ENCODE measurements around the gene DQX1.

Gene DQX1

DNA sequence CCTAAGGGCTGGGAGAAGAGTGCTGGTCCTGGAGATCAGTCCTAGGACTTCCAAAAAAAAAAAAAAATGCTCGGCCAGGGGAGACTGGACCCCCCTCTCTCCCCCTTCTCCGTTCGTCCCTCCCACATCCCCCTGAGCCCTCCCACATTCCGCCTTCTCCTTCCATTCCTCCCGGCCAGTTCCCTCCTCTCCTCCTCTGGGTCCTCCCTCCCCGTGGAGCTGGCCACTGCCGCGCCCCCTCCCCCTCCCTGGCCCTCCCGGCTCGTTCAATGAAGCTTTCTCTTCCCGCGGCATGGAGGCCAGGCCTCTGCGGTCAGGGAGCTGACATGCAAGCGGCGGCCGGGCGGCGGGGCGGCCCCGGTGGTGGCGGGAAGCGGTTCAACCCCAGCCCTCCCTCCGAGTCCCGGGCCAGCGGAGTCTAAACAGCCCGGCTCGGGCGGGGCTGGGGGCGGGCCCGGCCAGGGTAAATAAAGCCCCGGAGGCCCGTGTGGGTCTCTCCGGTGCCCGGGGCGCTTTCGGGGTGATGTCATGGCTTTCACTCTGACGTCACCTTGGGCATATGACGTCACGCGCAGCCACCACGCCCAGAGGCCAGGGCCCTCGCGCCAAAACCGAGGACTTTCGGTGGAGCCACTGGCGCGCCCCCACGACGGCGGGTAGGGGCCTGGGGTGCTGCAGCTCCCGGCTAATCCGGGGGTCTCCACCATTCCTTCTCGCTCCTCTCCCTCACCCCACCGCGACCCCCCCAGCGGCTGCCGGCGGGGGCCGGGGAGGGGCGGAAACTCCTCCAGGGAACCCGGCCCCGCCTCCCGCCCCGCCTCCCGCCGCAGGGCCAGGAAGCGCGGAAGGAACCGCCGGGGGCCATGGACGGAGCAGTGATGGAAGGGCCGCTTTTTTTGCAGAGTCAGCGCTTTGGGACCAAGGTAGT lies 28.1 kb upstream of the DQX1 start, which contains the start of the genes DOK1 and LOXL3:
DOK1 (plus strand) TSS at position 829 of the 928 bp plus-strand sequence; CDS start at position 864, 35 bp downstream.
LOXL3 (minus strand) TSS at position 51 of the 928 bp plus-strand sequence. CDS start 1,308 bp downstream, outside the sequence.
- DNase-seq, result peak; percentile 79

DNA sequence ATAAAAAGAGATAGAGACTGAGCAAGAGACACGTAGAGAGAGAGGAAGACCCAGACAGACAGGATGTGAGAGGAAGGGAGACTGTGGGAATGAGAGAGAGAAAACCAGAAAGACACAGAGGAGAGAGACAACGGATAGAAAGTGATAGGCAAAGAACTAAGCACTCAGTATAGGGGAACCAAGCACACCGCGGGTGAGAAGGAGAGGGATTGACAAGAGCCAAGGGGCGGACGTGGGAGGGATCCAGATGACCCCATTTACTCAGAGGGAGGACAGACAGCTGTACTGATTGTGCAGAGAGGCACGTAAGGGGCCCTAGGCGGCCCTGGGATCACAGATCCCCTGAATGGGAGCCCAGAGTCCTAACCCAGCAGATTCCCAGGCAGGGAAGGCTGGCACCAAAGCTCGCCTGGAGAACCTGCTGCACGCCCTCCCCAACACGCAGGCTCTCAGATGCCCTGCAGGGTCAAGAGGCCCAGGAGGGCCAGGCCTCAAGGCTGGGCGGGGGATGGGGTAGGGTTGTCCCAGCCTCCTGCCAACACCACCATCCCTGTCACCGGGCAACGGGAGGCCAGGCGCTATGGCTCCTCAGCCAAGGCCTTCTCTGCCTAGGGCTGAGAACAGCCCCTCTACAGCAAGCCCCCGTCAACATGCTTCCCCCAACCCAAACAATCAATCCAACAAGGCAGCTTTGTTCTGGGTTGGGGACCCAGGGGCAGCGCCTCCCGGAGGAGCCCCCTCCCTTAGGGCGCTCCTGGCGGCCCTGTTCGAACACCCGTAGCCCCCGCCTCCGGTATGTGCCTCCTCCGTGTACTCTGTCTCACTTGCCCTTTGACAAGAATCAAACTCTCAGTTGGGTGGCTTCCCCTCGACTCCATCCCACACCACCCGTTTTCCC lies 27.1 kb upstream of the DQX1 start:
- DNase-seq, result no peak

DNA sequence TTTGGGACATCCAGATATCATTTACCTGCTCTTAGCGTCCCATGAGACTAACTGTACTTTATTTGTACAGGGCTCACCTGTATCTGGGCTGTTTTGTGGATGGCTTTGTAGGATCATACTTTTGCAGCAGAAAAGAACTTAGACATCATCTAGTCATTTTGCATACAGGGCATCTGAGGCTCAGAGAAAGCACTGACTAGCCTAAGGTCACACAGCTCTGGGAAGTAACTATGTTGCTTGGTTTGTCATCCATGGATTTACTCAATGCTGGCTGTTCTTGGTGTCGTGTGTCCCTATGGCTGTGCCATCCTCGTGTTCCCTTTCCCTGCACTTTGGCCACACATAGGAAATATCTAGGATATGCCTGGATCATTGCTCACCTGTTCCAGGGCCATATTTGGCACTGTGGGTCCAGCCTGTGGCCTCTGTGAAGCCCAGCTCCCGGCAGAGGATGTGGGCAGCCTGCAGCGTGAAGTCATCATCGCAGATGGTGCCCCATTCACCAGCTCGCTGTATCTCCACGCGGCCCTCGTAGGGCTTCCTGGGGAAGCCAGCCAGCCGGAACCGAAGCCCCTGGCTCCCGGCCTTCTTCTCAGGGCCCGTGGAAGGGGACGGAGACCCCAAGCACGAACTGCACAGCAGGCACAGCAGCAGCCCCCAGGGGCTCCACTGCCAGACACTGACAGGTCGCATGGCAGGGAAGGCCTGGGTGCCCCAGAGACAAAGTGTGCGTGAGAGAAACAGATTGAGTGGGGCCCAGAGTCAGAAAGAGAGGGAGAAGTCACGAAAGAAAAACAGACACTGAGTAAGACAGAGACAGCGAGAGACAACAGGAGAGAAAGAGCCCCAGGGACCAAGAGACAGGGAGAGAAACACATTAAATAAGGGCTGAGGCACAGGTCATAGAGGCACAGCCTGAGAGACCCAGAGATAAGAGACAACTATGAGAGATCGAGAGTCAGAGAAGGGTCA lies 26.2 kb upstream of the DQX1 start:
- DNase-seq, result no peak

DNA sequence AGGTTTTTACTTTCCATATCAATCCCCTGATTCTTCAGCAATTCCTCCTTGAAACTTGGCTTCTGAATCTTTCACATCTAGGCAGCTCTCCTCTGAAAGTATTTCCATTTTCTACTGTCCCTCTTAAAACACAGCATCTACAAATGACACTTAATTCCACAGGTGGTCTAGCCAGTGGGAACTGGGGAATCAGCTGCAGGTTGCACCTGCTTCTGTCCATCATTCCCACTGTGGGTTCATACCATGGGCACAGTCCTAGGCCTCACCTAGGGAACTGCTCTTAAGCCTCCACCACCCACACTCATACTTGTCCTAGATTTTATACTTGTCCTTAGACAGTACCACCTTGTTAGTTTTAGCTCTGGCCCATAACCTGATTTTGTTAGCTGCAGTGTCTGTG lies 25.5 kb upstream of the DQX1 start:
- DNase-seq, result no peak

DNA sequence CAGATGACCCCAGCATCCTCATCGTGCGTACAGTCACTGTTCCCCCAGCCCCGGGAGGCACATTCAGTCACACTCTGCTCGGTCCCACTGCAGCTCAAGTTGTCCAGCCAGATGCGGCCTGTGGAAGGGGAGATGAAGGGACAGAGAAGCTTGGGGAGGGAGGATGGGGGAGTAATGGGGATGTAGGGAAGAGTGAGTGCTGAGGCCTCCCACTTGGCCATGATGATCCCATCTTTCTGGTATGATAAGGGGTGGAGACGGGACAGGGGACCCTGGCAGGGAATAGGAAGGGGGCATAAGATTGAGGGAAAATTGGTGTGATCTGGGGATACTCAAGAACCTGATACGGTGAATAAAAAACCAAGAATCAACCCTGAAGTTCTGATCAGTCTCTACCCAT lies 24.2 kb upstream of the DQX1 start:
- DNase-seq, result no peak

DNA sequence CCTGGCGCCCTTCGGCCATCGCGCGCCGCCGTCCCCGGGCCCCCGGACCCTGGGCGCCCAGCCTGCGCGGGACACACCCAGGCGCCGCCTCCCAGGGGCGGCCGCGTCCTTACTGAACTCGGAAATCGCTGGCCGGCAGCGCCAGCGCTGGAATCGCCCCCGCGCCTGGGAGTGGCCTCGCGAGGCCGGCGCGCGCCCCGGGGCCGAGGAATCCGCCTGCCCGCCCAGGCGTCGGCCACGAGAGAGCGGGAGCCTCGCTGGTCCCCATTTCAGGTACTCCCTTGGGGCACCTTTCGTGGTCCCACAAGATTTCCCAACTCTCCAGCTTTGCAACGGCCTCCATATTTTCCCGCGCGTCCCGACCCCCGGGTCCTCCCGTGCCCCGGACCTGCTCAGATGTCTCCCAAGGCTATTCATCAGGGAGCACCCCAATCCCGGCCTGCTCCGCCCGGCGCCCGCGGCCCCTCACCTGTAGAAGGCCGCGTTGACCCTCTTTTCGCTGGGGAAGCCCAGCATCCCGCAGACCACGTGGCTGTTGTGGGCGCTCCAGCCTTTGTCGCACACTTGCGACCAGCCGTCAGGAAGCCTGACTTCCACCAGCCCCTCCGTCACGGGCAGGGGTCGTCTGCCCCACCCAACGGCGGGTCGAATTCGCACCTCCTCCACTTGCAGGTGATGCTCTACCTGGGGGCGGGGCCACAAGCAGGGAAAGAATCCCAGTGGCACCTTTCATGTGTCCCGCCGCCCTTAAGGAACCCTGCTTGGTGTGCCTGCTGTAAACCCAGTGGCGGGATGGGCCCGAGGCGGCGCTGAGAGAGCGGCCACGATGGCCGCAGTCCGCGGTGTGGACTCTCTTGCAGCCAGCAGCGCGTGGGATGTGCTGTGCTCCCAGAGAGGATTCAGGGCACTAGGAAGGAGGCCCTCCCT lies 23.1 kb upstream of the DQX1 start:
- no peak for DNase-seq

DNA sequence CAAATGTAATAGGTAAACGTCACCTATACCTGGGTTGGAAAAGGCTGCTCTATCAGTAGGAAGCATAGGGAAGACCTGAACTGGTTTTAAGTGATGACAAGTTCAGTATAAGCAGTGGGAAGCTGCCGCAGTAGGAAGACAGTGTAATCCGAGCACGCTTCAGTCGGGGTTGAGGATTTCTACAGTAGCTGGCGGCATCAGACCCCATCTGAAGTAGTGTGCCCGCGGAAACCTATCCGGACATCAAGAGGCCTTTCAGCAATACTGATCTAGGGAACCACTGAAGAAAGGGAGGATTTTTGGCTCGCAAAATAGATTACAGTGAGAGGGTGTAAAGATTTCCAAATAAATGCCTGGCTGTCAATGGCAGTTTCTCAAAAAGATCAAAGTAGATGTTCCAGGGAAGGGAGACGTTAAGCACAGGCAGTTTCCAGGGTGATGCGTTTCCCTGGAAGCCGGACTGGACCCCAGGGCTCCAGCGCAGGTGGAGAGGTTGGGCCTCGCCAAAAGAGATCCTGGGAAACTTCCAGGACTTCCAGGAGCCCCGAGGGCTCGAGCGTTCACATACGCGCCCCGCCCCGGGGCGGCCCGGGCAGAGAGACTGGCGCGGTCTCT lies 22.4 kb upstream of the DQX1 start:
- DNase-seq, result no peak

DNA sequence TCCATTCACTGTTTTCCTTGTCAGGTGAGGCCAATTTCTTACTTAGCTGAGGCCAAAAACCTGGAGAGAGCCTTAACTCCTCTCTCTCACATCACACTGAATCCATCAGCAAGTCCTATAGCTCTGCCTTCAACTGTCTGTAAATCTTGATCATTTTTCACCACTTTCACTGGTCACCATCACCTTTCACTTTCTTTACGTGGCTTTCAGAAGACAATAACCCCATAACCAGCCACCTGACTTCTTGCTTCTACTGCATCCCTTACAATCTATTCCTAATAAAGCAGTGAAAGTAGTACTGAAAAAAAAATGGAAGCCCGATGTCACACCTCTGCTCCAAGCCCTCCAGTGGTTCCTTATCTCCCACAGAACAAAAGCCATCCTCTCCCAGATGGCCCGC lies 20.0 kb upstream of the DQX1 start:
- DNase-seq, result no peak

DNA sequence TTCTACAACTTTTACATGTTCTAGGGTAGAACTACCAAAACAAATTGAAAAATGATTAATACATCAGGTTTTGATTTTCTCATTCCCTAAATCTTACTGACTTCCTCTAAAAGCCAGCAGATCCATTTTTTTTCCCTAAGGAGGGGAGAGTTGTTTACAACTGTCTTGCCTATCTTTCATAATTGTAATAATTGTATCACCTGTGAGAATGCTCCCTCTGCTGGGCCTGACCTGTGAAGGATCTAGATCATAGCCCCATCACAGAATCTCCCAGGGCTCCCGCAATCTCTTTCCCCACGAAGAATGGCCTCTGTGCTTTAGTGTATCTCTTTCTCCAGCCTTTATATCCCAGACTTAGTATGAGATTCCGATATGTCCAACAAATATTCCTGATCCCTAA lies 18.6 kb upstream of the DQX1 start:
- no peak for DNase-seq

DNA sequence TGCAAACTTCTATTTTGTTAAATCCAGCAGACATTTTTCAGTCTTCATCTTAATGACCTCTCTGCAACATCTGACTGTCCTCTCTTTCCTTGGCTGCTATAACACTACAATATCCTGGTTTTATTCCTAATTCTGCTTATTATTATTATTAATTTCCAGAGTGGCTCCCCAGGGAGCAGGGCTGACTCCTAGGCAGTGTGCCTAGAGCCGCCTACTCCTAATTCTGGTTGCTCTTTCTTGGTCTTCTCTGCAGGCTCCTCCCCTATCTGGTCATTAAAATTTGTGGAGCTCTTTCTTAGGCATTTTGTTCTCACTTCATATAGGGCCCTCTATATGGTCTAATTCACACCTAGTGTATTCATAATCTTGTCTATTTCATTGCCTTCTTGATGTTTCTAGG lies 16.9 kb upstream of the DQX1 start:
- no peak for DNase-seq

DNA sequence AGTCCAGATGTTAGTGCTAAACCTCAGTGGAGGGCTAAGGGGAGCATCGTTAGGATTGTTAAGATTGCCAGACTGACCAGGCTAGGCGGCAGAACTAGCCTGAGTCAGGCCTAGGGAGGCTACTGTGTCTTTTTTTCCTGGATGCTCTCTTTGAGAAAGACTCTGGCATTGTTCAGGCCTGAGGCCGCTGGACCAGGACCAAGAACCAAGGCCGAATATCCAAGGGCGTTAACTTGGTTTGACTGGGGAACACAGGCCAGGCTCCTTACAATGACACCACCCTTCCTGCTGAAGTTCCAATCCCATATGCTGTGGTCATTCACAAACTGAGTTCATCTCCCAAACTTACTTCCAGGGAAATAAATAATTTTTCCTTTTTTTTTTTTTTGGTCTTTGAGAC lies 14.3 kb upstream of the DQX1 start:
- DNase-seq, result no peak

DNA sequence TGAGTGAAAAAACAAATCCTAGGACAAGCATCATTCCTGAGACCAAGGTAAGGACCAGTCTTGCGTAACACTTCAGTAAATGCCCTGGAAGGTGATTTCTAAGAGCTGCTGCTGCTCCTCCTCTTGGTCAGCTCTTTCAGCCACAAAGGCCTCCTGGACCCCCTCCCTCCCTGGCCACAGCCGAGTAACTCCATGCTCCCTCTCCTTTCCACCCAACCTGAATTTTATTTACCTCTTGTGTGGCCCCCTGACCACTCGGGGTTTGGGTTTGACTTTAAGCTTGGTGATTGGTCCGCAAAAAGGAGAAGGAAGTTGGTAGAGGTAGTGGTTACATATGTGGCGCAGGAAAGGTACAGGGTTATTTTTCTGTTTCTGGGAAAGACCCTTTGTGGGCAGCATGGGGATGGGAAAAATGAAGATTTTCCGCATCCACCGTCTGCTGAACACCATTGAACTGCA lies 12.9 kb upstream of the DQX1 start:
- no peak for DNase-seq

DNA sequence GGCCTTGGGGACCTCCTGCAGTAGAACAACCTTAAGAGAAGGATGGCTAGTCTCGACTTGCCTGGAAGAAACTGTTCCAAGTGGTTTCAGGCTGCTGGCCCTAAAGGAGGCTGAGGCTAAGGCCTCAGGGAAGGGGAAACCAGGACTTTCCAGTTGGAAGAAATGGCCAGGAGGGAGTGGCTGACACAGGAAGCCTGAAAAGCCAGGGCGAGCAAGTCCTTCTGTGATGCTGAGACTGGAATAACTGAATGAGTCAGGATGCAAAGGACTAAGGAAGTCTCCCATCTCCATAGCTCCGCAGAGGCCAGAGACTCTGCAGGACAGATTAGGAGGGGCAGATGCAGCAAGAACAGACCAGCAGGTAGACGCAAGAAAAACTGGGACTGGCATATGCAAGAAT lies 11.1 kb upstream of the DQX1 start:
- no peak for DNase-seq

DNA sequence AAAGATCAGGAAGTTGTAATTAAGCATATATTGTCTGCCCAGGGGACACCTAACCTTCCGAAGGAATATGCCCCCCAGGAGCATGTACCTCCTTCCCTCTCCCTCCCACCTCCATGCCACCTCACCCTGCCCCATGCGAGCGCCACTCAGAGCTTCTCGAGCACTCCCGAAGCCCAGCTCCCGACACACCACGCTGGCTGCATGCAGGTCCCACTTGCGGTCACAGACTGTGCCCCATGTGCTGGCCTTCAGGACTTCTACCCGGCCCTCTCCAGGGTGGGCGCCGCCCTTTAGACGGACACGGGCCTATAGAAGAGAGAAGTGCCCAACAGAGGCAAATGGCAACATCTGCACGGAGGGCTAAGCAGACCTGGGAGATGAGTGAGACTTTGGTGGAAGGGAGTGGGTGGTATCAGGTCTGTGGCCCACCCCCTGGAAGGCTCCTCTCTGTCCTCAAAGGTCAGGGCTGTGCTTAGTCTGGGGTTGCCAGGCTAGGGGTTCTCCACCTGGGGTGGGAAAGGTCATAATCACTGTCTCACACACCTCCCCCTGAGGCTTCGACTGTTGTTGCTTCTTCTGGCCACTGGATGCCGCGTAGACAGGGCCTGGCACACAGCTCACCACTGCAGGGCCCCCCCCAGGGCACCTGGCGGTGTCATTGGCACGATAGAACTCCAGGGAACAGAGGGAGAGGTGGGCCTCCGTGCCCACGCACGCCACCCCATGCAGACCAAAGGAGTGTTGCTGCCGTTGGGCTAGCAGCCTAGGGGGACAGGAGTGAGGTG lies 10.3 kb upstream of the DQX1 start:
- DNase-seq, result no peak

DNA sequence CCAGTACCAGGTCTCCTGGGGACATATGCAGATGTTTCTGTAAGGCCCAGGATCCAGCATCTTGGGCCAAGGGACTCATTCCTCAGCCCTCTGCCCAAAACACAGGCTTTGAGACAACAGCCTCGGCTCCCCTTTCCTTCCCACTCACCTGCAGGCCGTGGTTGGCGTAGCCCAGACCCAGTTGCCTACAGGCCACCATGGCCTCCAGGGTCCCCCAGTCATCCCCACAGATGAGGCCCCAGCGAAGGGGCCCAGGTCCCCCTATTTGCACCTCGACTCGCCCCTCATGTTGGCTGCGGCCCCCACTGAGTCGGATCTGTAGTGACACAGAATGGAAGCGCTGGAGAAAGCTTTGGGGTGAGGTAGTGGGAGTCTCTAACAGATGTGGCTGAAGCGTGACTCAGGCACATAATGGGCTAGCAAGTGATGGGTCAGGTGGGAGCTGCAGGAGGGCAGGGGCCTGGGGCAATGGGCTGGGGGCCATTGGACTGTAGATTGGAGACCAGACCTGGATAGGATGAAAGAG lies 9.5 kb upstream of the DQX1 start:
- no peak for DNase-seq

DNA sequence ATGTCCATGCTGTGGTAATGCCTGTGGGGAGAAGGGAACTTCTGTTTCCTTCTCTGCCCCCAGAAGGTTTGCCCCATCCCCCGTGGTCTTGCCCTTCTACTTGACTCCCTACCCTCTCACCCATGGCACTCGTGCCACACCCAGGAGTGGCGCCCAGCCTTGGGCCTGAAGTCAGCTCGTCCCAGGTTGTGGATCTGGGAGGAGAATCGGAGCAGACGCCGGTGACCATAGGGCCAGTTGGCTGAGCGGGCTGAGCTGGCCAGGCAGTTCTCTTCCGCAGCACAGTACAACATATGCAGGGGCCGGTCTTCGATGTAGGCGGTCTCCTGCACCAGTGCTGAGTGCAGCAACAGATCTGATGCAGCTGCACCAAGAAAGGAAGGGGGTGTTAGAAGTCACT lies 8.4 kb upstream of the DQX1 start:
- no peak for DNase-seq

DNA sequence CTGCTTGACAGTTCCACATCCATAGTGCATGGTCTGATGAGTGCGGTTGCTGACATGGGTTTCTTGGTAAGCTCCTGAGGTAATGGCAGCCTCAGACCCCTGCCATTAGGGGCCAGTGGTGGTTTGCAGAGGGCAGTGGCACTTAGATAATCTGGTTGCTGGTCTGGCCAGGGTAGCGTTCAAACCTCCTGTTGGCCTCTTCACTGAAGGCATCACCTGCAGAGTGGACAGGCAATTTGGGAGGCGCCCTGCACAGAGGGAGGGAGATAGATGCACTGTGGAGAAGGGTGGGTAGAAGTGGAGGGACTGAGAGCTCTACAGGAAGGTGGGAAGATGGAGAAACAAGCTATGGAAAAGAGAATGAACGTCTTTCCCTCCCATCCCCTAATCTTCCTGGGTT lies 7.4 kb upstream of the DQX1 start:
- no peak for DNase-seq

DNA sequence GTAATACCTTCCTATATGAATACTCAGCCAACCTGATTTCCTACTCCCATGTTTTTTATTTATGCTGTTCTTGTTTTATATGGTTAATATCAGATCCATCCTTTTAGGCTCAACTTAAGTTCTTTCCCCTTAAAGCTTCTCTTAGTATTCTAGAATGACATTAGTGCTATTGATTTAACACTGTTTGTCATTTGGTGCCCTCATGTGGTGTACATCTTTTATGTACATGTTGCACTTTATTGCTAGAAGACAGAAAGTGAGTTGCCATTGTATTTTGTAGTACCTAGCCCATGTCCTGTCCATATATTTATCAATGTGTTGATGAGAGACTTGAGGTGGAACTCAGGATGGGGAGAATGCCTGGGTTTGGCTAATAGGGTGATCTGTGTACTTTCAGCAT lies 6.2 kb upstream of the DQX1 start:
- DNase-seq, result no peak

DNA sequence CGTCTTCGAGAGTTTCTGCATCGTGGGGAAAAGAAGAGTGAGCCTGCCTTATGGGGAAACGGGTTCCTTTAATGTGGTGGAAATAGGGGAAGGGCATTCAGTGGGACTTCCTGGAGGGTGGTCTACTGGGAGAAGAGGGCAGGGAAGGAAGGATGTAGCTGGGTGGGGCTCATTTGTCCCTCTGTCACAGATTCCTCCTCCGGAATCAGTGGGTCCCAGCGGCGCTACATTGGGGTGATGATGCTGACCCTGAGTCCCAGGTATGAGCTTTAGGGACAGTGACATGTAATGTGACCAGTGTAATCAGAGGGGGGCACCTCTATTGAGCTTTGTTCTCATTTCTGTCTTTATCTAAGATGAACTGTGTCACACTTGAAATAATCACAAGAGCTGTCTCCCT lies 5.6 kb upstream of the DQX1 start:
- no peak for DNase-seq

Measured in CD4-positive, alpha-beta T cell treated with Interleukin-15 for 1 hour (primary cell).